Mucosa of gallbladder (tissue), 1 donor: ENCODE results near the gene MYLK3. TPM values are rescaled to one million over a fixed set of nuclear protein-coding genes. Genes with fewer than 3 reads are reported as not detected.
"Not testable (repeated sequence)": the region's sequence is repeated elsewhere in the genome, so short reads cannot be mapped to it uniquely, and the experiment has no call there.

ENCODE experiments used
- DNase-seq: peaks from one replicate; pipeline ENCODE4 v3.0.0-alpha.2; 2020; ENCODE audit warnings: low spot score
- total RNA-seq: library from RNA; stranded (reverse); gene quantifications from one replicate; pipeline ENCODE4 v1.2.1, GENCODE V29; 2021
- donor health status: DM: no; HTN: no; CAD: no.

Gene MYLK3
- total RNA-seq, result 1.2 TPM

DNA sequence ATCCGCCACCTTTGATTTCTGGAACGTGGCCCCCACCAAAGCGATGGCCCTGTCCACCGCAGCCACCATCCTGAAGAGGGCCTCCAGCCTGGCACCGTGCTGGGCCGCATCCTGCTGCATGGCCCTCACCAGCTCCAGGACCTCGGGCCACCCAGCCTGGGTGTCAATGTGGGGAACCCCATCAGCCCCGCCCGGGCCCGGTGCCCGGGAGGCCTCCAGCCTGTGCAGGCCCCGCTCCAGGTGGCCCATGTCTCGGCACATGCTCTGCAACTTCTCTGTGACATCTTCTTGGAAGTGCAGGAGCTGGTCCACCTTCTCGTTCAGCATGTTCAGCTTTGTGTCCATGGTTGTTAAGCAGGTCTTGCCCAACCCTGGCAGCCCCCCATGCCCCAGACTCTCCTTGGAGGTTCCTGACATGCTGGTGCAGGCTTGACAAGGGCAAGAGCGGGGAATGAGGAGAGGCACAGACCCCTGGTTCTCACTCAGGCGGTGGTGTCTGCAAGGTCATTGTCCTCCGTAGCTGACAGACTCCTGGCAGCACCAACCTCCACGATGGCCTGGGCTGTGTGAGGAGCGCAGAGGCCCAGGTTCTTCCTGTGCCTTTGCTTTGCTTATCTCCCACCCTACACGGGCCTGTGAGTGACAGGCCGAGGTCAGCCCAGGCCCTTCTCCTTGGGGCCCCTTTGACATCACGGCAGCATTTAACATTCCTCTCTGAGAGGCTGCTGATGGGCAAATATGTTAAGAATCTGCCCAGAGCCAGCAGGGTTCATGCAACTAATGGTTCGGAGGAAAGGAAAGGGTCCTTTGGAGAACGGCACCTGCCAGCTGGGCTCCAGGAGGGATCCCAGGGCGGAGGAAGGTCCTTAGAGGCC is at the start of gene MYLK3:
Gene MYLK3 (minus strand): TSS at position 568 of the 875 bp plus-strand sequence. CDS start 151 bp downstream, at position 417.
- DNase-seq, result no peak

- no peak for DNase-seq
These were observed 49.4 kb upstream of the MYLK3 start for GRCh38 chr16:46797501-46797900.

DNA sequence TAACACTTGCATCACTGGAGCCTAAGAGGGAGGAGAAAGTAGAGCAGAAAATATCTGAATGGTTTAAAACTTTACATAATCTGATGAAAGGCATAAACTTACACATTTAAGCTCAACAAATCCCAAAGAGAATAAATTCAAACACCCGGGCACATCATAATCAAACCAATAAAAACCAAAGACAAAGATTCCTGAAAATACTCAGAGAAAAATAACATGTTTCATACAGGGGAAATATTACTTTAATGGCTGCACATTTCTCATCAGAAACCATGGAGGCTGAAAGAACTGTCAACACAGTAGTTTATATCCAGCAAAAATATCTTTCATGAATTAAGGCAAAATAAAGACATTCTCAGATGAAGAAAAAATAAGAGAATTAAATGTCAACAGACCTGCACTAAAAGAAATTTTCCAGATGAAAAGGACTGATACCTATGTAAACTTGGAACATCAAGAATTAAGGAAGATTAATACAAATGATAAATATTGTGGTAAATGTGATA is 48.7 kb upstream of the MYLK3 start:
- no peak for DNase-seq

GRCh38 chr16:46793841-46794240 is 45.7 kb upstream of the MYLK3 start:
- DNase-seq, result no peak

- no peak for DNase-seq
These were observed 42.6 kb upstream of the MYLK3 start for GRCh38 chr16:46790599-46791270.

DNA sequence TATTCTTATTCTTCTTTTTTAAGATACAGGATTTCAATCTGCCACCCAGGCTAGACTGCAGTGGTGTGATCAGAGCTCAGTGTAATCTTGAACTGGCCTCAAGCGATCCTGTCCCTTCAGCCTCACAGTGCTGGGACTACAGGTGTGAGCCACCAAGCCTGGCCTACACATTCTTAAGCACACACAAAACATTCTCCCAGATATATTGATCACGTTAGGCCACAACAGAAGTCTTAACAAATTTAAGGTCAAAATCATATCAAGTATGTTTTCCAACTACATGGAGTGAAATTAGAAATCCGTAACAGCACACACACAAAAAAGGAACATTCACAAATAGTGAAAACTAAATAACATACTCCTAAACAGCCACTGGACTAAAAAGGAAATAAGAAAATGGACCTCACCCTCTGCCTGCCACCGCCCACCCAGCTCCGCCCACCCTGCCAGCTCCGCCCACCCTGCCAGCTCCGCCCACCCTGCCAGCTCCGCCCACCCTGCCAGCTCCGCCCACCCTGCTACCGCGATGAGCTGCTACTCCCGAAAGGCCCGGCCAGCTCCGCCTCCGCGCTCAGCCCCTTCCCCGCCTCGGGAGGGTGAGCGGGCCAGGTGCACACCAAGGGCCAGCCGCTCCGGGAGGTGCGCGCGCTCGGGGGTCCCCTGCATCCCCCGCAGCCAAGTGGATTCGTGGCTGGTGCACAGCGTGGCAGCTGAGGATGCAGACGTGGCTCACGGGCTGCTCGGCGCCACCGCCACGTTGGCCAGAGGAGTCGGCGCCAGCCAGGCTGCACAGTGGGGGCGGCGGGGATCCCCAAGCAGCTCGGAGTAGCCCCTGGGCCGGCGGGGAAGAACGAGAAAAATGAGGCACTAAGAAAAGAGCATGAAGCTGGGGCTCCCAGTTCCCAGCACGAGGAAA is 41.6 kb upstream of the MYLK3 start:
- DNase-seq, result peak; percentile 82

DNA sequence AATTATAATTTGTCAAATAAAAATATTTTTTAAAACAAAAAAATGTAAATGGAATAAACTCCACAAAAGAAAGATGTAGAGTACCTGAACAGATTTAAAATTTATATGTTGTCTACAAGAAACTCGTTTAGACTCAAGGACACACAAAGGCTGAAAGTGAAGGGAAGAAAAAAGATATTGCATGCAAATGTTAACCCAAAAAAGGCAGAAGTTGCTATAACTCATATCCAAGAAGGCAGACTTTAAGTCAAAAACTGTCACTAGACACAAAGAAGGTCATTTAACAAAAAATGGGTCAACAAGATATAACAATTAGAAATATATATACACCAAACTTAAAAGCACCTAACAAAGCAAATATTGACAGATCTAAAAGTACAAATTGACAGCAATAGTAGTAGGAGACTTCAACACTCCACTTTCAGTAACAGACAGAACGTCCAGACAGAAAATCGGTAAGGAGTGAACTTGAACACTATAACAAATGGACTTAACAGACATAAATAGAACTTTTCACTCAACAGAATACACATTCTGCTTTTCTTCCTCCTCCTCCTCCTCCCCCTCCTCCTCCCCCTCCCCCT is 40.8 kb upstream of the MYLK3 start:
- DNase-seq, result no peak

- DNase-seq, result no peak
These were observed 39.8 kb upstream of the MYLK3 start for GRCh38 chr16:46787909-46788308.

GRCh38 chr16:46785076-46785845 is 37.1 kb upstream of the MYLK3 start:
- no peak for DNase-seq

DNA sequence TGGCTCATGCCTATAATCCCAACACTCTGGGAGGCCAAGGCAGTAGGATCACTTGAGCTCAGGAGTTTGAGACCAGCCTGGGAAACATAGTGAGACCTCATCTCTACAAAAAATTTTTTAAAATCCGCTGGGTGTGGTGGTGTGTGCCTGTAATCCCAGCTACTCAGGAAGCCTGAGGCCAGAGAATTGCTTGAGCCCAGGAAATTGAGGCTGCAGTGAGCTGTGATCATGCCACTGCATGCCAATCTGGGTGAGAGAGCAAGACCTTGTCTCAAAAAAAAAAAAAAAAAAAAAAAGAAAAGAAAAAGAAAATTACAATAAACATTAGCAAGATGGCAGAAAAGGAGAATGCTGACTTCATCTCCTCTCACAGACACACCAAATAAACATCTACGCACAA is 36.4 kb upstream of the MYLK3 start:
- not testable (repeated sequence) for DNase-seq

DNA sequence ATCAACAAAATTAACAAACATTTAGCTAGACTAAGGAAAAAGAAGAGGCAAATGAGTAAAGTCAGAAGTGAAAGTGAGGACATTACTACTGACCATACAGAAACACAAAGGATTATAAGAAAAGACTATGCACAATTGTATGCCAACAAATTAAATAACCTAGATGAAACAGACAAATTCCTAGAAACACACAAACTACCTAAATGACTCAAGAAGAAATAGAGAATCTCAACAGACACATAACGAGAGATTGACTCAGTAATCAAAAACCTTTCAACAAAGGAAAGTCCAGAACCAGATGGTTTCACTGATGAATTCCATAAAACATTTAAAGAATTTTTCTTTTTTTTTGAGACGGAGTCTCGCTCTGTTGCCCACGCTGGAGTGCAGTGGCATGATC is 35.7 kb upstream of the MYLK3 start:
- DNase-seq, result no peak

GRCh38 chr16:46782320-46782719 is 34.2 kb upstream of the MYLK3 start:
- DNase-seq, result peak; percentile 1

- DNase-seq, result peak; percentile 5
These were observed 29.7 kb upstream of the MYLK3 start for GRCh38 chr16:46777804-46778203.

DNA sequence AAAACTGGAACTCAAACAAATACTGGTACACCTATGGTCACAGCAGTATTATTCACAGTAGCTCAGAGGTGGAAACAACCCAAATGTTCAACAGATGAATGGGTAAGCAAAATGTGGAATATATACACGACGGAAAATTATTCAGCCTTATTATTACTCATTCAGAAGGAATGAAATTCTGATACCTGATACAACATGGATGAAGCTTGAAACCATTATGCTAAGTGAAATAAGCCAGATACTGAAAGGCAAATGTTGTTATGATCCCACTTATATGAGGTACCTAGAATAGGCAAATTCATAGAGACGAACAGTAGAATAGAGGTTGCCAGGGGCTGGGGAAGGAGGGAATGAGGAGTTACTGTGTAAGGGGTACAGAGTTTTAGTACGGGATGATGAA is 27.1 kb upstream of the MYLK3 start:
- no peak for DNase-seq

GRCh38 chr16:46774743-46775177 is 26.6 kb upstream of the MYLK3 start:
- DNase-seq, result no peak

DNA sequence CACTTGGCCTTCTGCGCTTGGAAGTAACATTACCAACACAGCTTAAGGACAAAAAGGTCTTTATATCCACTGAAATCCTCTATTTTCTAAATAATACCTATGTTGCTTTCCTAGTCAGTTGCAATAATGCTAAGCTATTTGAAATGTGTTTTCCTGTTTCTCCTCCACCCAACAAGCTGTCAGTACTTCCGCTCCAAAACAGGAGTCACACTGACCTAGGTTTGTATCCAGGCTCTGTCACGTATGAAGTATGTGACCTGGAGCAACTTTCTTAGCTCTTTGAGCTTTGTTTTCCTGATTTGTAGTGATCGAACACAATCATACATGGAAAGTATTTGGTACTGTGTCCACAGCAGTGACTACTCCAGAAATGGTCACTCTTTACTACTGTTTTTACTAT is 24.3 kb upstream of the MYLK3 start:
- no peak for DNase-seq

- DNase-seq, result no peak
These were observed 20.7 kb upstream of the MYLK3 start for GRCh38 chr16:46768809-46769208.

- no peak for DNase-seq
These were observed 16.9 kb upstream of the MYLK3 start for GRCh38 chr16:46765050-46765449.

DNA sequence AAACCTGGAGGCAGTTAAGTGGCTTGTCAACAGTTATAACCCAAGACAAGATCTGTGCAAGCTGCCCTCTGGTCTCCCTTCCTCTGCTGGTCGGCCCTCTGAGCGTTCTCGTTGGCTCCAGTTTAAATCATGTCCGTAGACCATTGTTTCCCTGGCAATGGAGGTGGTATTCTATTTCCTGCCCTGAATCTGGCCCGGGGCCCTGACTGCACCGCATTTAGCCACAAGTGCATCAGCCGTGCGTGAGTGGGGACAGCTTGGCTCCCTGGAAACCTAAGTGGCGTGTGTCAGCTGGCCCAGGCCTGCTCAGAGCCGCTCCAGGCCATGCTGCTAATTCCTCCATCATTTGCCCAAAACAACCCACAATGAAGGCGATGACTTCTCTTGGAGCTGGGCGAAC is 15.0 kb upstream of the MYLK3 start:
- DNase-seq, result no peak

DNA sequence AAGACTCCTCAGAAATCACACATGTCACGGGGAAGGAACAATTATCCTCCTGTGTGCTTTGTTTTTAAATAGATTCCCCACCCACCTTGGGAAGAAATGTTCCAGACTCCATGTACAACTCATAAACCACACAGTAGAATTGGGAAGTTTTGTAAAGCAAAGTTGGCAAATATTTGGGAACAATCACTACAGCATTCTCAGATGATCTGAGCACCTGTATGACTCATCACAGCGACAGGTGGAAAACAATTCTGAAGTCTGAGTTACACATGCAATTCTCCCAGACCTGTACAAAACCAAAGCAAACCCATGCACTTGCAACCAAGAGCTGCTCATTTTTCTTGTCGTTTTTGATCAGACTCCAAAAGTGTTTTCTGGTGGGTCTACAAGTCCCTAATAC is 14.4 kb upstream of the MYLK3 start:
- DNase-seq, result no peak

- DNase-seq, result no peak
These were observed 11.2 kb upstream of the MYLK3 start for GRCh38 chr16:46759309-46759708.
